Bronchial epithelial cell (primary cell): Measurements from ENCODE around the gene CBL. TPM values are rescaled to one million over a fixed set of nuclear protein-coding genes. Genes with fewer than 3 reads are reported as not detected.

ENCODE experiments used
- DNase-seq: peaks from one replicate; pipeline ENCODE4 v3.0.0-alpha.2; 2010; ENCODE audit warnings: low read depth
- FAIRE-seq: peaks from 2 replicates; lab custom pipeline; 2011; peaks lifted over from hg19 to GRCh38; lab: Jason Lieb, UNC
- H3K27me3 ChIP-seq: 2 replicates; pipeline ENCODE4 v1.5.1; 2011; ENCODE audit warnings: low read length; ENCODE audit not compliant: control insufficient read depth, insufficient read depth
- H3K36me3 ChIP-seq: 2 replicates; pipeline ENCODE4 v1.5.1; 2011; ENCODE audit warnings: low read length; ENCODE audit not compliant: control insufficient read depth, insufficient read depth
- H3K4me3 ChIP-seq: 2 replicates; pipeline ENCODE4 v1.5.1; 2011; ENCODE audit warnings: mild to moderate bottlenecking, low read depth, low read length, control low read depth
- CTCF ChIP-seq: IDR thresholded peaks from 2 replicates; pipeline ENCODE4 v1.5.1; 2011; ENCODE audit warnings: mild to moderate bottlenecking, moderate library complexity, low read length, control low read depth, inconsistent platforms; ENCODE audit not compliant: insufficient read depth, severe bottlenecking
- total RNA-seq: library from RNA; depleted of rRNA; stranded (reverse); fragments of >200 nt; gene quantifications from 2 replicates; pipeline ENCODE4 v1.2.1, GENCODE V29; 2014

The CBL gene
- total RNA-seq, 1 donor from 2014 or later = 5.5 TPM

GRCh38 chr11:119254239-119254638 is 48.1 kb downstream of the CBL start:
- Histone ChIP-seq H3K27me3 (no peaks in the 10 kb centered on the region), H3K4me3 (no peak overlapping the region), H3K36me3 (no peaks in the 10 kb centered on the region)
- TF ChIP-seq CTCF = no peak
- FAIRE-seq = no peak
- DNase-seq = no peak

GRCh38 chr11:119258180-119258579 is 52.0 kb downstream of the CBL start:
- H3K4me3 ChIP-seq = no peak overlapping the region
- no peak for DNase-seq
- no peak for FAIRE-seq
- no peaks in the 10 kb centered on the region for H3K36me3 ChIP-seq
- H3K27me3 ChIP-seq = no peaks in the 10 kb centered on the region
- TF ChIP-seq CTCF = no peak

- Histone ChIP-seq H3K27me3 (no peaks in the 10 kb centered on the region), H3K36me3 (no peaks in the 10 kb centered on the region), H3K4me3 (no peak overlapping the region)
- DNase-seq (no peak), FAIRE-seq (no peak)
- no peak for TF ChIP-seq CTCF
These were observed 52.8 kb downstream of the CBL start for GRCh38 chr11:119258983-119259382.

DNA sequence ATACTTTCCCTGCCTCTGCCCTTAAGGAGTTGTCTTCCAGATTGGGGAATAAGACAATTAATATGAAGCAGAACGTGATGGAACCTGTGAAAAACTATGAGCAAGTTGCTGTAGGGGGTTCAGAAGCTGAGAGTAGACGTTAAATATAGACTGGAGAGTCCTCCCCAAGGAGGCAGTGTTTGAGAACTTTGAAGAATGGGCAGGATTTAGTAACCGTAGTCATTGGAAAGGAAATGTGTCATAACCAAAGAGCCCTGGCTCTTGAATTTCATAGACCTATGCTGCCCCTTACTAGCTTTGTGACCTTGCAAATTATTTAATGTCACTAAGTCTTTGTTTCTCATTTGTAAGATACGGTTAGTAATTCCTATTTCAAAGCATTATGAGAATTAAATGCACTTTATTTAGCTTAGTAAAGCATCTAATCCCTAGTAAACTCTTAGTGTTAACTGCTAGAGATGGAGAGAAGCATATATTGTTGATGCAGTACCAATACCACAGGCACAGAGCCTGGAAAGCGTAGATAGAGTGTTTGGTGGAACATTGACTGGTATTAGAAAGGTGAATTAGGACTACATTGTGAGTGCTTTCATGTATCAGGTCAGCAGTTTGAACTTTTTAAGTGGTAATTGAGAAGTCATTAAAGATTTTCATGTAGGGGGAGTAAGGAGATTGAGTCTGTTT is 56.7 kb downstream of the CBL start:
- FAIRE-seq = no peak
- Histone ChIP-seq H3K4me3 (no peak overlapping the region), H3K36me3 (no peaks in the 10 kb centered on the region), H3K27me3 (no peaks in the 10 kb centered on the region)
- TF ChIP-seq CTCF = no peak
- DNase-seq = peak; percentile 84

DNA sequence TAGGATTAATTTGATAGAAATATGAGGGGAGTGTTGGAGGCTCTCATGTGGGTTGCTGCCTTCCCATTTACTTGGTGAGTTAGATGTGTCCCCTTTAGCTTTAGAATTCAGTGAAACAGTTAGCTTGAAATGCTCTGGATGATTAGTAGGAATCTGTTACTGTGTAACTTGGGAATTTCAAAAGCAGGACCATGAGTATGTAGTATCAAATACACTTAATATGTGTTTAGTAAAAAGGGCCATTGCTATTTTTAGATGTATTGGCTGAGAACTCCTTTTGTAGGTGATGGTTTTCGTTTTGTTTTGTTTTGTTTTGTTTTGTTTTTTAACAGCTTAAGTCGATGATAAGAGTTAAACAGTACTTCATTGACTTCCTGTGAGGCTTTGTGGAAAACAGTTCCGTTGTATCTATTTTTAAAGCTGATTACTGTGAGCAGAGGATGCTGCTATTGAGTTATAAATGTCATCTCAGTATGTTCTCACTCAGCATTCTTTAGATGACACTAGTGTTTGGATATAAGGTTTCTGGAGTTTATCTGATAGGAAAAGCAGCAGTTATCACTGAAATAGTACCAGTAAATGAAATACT is 57.3 kb downstream of the CBL start:
- Histone ChIP-seq H3K4me3 (no peak overlapping the region), H3K36me3 (no peaks in the 10 kb centered on the region), H3K27me3 (no peaks in the 10 kb centered on the region)
- no peak for FAIRE-seq
- no peak for TF ChIP-seq CTCF
- DNase-seq = no peak
